ENCODE measurements around the gene CNDP1.
"Not testable (repeated sequence)": the region's sequence is repeated elsewhere in the genome, so short reads cannot be mapped to it uniquely, and the experiment has no call there.

Gene CNDP1, protein sequence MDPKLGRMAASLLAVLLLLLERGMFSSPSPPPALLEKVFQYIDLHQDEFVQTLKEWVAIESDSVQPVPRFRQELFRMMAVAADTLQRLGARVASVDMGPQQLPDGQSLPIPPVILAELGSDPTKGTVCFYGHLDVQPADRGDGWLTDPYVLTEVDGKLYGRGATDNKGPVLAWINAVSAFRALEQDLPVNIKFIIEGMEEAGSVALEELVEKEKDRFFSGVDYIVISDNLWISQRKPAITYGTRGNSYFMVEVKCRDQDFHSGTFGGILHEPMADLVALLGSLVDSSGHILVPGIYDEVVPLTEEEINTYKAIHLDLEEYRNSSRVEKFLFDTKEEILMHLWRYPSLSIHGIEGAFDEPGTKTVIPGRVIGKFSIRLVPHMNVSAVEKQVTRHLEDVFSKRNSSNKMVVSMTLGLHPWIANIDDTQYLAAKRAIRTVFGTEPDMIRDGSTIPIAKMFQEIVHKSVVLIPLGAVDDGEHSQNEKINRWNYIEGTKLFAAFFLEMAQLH

DNA sequence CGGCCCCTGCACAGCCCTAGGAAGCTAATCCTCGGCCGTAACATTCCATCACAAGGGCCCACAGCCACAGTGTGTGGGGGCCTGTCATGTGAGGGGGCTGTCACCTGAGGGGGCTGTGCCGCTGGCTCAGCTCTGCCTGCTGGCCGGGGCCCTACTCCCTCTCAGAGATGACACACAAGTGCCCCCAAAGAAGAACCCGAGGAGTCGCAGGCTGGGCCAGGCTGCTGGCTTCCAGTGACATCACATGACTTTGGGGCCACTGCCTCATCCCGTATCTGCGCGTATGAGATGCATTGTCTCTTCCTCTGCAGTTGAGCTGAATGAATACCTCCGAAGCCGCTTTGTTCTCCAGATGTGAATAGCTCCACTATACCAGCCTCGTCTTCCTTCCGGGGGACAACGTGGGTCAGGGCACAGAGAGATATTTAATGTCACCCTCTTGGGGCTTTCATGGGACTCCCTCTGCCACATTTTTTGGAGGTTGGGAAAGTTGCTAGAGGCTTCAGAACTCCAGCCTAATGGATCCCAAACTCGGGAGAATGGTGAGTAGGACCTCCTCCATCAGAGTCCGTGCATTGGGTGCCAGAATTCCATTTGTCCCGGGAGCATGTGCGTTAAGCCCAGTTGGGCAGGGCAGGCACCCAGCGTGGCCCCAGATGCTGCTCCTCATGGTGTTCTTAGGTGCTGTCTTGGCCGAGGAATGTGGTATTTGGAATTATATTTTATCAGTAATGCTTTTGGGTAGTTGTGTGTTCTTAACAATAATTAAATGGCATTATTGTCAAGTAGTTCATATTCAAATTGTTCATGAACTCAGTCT, at the start of gene CNDP1:
Gene CNDP1 (plus strand): TSS at position 351 of the 820 bp plus-strand sequence. CDS start 168 bp downstream, at position 519.
- DNase-seq: no peak

DNA sequence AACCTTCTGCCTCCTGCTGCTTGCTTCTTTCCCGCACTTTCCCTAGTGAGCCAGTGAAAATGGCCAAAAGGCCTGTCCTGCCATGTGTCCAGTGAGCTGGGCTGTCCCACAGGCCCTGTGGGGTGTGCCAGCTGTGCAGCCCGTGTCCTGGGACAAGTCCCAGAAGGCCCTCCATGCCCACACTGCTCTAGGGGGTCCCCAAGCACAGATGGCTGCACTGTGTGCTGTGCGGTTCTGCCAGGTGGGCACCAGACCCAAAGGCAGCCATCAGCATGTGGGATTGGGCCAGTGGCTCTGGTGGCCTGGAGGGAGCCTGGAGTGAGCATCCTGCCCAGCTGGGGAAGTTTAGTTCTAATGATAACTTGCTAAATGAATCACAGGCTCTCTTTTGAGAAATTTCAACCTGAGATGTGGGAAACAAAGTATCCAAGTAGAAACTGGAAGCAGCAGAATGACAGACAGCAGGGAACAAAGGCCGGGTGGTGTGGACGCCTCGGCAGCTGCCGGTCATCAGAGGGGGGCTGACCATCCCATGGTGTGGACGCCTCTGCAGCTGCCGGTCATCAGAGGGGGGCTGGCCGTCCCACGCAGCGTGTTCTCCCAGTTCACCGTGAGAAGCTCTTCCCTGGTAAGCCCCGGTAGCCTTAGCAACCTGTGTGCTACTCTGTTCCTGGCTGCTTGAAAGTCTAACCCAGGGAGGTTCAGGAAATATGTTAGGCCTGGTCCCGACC, 48.0 kb upstream of the CNDP1 start:
- DNase-seq: no peak

DNA sequence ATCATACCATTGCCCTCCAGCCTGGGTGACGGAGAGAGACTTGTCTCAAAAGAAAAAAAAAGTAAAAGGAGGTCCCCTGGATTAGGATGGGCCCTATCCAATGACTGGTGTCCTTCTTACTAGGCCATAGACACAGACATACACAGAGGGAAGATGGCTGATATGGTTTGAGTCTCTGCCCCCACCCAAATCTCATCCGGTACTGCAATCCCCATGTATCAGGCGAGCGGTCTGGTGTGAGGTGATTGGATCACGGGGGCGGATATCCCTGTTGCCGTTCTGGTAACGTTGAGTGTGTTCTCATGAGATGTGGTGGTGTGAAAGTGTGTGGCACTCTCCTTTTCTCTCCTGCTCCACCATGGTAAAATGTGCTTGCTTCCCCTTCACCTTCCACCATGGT, 45.9 kb upstream of the CNDP1 start:
- no peak for DNase-seq

DNA sequence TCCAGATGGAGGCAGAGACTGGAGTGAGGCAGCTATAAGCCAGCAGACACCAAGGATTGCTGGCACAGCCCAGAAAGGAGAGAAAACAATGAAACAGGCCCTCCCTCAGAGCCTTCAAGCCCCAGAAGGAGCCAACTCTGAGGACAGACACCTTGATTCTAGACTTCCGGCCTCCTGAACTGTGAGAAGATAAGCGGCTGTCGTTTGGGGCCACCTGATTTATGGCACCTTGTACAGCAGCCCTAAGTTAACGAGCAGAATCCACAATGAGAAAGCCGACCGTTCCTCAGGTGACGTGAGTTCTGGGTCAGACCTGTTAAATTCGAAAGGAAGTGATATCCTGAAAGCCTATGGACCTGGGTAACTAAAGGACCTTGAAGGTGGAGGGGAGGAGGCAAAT, 45.4 kb upstream of the CNDP1 start:
- DNase-seq: no peak

DNA sequence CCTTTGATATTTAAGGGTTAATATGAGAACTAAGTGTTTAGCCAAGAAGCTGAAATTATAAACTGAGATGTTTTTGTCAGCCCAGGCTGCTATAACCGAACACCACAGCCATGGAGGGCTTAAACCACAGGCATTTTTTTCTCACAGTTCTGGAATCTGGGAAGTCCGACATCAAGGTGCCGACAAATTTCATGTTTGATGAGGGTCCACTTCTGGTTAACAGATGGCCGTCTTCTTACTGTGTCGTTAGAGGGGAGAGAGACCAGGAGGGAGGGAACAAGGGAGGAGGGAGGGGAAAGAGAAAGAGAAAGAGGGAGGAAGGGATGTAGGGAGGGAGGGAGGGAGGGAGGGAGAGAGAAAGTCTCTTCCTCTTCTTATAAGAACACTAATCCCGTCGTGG, 44.6 kb upstream of the CNDP1 start:
- no peak for DNase-seq

DNA sequence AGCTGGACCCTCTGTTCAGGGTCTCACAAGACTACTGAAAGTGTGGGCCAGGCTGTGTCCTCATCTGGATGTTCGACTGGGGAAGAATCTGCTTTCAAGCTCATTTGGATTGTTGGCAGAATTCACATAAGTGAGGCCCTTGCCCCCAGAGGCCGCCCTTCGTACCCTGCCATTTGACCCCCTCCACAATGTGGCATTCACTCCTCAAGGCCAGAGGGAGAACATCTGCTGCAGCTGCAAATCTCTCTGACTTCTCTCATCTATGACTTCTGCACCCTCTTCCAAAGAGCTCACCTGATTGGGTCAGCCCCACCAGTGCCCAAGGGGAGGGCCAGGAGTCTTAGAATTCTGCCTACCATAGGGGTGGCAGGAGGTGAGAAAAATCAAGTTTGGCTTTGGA, 42.0 kb upstream of the CNDP1 start:
- no peak for DNase-seq

DNA sequence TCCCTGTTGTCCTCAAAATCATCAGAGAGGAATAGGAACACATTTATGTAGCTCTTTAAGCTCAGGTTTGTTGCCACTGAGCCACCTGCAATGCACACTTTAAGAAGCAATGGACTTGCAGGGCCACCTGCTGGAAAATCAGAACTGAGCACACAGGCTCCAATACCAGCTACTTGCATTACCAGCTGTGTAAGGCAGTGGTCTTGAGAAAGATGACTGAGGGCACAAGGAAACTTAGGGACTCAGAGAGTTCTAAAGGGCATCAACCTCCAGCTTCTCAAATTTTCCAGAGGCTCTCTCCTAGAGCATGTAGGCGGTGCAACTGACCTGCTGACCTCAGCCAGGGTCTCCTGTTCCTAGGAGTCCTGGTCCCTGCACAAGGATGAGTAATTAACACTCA, 40.6 kb upstream of the CNDP1 start:
- peak; percentile 52 for DNase-seq

DNA sequence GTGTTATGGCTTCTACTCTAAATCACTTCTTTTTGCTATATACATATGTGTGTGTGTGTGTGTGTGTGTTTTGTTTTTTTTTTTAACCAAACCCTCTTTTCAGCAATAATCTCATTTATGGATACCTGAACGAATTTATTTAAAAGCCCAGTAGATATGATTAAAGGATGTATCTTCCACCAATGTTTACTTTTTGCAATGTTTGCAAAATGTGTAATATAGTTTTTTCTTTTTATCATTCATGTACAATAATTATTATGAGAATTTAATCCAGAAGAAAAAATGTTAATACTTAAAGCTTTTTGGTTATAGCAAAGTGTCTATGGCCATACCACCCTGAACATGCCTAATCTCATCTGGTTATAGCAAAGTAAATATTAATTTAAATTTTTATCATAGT, 39.8 kb upstream of the CNDP1 start:
- no peak for DNase-seq

DNA sequence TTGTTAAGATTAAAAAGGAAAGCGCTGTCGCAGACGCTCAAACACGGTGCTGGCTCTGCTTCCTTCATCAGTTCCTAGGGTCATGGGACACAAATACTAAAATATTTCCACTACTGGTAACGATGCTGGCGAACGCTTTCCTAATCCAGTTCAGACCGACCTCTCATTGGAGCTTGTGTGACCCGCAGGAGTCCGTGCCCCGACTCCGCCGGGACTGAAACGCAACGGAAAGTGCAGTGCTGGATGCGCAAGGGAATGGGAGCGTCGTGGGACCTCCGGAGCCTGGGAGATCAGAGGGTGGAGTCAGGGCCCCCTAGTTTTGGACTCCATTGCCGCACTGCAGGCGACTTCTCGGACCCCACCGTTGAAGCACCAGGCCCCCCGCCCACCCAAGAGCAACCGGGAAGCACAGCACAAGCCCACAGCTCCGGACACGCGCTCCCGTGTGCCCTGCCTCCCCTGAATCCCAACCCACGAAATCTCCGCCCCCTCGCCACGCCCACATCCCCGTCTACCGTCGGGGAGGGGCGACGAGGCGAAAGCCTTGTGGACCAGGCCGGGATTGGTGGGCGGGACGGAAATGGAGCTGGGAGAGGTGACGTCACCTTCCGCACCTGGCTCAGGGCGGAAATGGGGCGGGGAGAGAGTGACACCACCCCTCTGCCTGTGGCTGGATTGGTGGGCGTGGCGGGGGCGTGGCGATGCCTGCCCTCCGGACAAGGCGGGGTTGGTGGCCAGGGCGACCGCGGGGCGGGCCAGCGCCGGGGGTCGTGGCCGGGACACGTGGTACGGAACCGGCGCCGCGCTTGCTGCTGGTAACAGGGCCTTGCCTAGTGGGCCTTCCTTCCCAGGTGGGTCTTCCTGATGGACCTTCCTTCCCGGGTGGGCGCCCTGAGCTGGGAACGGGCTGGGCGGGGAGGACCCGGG, 38.5 kb upstream of the CNDP1 start, which contains the start of gene CNDP2:
Gene CNDP2 (plus strand): TSS at position 783 of the 927 bp plus-strand sequence. CDS start 3,611 bp downstream, outside the sequence.
- peak; percentile 99 for DNase-seq

DNA sequence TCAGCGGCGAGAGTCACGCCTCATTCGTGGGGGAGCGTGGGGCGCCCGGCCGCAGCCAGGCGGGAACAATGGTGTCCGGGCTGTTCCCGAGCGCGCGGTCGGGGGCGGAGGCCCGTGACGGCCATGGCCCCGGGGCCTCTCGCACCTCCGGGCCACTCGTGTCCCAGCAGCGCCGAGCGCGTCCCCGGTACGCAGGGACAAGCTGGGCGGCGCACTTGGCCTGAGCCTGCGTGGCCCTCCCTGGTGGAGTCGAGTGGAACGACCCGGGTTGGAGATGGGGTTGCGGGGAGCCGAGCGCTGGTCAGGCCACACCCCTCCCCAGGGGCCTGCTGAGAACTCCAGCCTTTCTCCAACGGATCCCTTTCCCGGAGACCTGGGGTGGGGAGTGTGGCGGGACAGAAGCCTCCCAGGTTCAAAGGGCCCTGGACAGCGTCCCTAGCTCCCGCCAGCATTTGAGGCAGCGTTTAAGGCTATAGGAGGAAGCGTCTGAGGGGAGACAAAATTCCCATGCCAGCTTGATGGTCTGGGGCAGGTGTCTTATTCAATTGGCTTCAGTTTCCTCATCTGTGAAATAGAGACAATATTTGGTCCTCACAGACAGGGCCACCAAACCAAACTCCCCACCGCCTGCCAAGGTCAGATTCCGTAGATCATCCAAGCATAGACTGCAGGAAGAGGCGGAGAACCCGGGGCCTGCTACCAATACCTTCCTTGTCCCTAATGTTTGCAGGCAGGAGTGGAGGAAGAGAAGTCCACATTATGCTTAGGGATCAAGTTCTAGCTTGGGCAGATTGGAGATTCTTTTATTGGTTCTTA, 37.6 kb upstream of the CNDP1 start:
- DNase-seq: peak; percentile 40

DNA sequence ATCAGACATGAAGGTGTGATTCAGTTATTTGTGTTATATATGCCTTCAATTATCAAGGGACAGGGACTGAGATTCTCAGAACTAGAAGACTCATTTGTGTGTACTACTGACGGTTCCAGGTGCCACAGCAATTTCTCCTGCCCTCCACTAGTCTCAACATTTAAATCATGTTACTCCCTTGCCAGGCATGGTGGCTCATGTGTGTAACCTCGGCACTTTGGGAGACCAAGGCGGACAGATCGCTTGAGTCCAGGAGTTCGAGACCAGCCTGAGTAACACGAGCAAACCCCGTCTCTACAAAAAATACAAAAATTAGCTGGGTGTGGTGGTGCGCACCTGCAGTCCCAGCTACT, 37.0 kb upstream of the CNDP1 start:
- no peak for DNase-seq

DNA sequence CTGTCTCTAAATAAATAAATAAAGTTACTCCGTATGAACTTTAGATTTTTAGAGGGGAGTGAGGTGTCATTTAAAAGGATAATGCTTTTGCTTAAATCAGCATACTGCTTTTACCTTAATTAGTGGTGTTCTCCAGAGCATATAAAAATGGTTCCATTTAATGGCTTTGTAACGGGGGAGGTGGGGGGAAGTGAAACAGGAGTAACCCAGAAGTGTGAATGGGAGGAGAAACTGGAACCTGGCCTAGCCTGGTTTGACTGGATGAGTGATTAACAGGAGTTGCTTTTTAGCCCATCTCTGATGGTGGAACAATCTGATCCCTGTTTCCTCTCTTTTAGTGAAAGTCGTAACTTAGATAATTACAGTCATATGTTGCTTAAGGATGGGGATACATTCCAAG, 36.5 kb upstream of the CNDP1 start:
- DNase-seq: no peak

DNA sequence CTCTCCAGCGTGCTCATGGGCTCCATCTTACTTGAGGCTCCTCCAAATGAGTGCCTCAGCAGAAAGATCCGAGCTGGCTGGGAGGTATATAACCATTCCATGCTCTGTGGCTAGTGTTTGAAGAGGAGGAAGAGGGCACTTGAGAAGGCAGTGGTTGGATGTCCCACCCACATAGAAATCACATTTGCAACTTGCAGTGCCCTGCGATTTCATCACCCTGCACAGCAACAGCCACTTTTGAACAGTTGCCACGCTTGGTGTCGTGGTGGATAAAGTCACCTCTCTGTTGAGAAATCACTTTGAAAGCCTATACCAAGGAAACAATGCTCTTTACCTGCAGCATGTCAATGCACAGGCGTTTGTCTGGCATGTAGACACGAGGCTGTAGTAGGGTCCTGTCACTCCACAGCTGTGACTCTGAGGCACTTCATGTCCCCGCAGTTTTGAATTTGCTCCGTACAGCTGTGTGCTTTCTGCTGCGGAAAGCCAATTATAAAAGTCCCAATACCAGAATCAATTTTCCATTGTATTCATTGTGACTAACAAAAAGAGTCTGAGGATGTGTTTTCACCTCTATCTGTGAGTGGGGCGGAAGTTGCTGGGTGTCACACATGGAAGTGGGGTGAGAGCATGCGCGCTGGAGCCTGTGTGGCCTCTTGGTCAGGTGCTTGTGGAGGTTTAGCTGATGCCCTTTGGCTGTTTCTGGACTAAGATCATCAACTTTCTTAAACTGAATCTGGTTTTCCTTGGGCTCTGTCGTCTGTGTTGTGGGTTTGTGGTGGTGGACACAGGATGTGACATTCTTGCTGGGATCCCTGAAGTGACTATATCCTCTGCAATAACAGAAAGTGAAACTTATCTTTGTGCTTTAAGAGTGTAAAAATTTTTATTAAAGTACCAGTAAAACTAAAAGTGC, 35.3 kb upstream of the CNDP1 start:
- DNase-seq: peak; percentile 86

DNA sequence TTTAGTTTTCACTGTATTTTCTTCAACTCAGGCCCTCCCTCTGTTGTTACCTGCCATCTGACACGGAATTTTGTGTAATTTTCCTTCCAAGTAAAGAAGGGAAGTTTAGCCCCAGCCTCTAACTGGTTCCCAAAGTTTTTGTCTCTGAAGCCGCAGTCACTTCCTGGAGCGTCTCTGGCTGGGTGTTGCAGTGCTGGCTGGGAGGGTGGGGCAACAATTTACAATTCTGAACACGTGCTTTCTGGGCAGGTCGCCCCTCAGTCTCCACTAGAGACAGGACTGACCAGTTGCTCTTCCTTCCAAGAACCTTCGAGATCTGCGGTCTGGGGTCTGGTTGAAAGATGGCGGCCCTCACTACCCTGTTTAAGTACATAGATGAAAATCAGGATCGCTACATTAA, 34.7 kb upstream of the CNDP1 start:
- peak; percentile 47 for DNase-seq

DNA sequence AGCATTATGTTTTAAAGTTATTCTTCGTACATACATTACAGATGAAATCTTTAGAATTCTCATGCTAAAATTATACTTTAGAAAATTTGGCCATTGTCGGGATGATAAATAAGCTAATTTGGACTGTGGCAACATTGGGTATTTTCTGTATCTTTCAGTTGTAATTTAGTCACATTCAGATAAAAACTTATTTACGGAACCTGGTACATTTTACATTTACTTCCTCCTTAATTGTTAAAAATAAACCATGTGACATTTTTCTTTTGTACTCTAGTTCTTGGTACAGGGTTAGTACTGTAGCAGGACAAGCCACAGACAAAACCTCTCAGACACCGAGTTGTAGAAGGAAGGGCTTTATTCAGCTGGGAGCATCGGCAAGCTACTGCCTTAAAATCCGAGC, 33.9 kb upstream of the CNDP1 start:
- DNase-seq: no peak

DNA sequence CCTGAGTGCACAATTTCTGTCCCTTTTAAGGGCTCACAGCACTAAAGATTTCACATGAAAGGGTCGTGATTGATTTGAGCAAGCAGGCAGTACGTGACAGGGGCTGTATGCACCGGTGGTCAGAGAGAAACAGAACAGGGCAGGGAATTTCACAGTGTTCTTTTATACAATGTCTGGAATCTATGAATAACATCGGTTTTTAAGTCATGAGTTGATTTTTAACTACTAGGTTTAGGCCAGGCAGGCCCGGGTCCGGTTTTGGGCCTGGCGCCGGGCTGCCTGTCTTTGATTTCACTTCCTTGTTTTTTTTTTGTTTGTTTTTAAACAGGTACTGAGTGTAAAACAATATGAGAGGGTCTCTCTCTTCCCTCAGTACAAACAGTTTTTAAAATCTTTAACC, 33.5 kb upstream of the CNDP1 start:
- DNase-seq: not testable (repeated sequence)

DNA sequence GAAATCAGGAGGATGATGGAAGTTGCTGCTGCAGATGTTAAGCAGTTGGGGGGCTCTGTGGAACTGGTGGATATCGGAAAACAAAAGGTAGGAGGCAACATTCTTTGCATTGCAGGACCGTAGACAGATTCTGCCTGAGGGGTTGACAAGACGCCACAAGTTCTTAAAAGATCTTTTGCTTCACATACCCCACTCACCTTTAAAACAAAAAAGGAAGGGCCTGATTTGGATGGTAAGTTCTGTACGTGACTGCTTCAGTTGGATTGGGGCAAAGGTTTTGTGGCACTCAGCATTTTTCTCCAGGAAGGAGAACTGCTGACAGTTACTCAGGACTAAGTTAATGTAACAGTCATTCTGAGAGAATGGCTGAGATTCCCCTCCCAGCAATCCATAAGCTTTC, 32.9 kb upstream of the CNDP1 start:
- DNase-seq: no peak

DNA sequence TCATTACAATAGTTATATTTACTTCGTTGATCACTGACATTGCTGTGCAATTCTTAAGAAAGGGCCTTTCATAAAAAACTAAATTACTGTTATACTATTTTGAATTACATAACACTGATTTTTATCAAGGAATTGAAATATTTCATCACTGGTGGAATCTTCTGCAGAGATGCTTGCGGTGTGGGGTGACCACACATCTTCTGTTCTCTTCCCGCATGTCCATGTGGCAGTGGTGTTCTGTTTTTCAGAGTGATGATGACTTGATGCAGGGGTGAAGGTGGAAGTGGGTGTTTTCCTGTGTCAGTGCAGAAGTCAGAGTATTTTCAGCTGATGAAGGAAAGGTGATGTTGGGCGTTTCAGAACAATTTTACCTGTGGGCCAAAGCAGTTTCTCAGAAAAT, 31.2 kb upstream of the CNDP1 start:
- DNase-seq: no peak

DNA sequence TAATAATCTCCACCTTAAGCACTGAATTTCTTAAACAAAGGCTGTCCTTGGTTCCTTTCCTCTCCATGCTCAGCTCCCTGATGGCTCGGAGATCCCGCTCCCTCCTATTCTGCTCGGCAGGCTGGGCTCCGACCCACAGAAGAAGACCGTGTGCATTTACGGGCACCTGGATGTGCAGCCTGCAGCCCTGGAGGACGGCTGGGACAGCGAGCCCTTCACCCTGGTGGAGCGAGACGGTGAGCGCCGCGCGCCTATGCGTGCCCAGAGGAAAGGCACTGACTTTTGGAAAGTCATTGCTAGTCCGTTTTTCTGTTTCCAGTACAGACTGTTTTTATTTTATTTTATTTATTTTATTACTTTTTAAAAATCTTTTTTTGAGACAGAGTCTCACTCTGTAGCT, 28.5 kb upstream of the CNDP1 start:
- DNase-seq: no peak

DNA sequence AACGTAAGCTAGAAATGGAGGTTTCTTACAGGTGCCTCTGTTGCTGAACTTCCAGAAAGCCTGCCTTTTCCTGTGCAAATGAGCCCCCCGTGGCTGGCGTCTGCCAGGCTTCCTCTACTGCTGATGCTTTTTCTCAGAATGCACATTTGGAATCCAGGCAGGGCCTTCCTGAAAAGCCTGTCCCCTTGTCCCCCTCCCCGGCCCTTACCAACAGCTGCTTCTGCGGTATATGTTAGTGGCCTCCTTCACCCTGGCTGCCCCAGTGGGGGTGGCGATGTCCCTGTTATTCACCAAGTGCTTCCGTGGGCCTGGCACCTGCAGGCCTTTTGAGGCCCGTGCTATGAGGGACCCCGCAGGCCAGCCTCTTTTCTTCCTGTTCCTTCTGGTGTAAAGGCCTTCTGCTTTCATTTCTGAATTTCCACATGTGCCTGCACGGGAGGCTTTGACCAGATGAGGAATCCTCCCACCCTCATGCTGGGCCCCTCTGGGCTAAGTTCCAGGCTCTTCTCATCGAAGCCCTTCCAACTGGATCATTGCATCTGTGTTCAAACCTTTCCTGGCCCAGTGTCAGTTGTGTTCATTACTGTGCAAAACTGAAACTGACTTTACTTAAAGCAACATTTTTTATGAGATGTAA, 27.7 kb upstream of the CNDP1 start:
- DNase-seq: no peak

All from stimulated activated CD4-positive, alpha-beta T cell treated with anti-CD3 and anti-CD28 coated beads, Interleukin-1b, Interleukin-23, amount 100 ng/mL, for 48 hours (primary cell).